Prostate gland (tissue), 2 donors: ENCODE results near the gene ADPRHL1. TPM values are rescaled to one million over a fixed set of nuclear protein-coding genes. Genes with fewer than 3 reads are reported as not detected.

Experiments
- DNase-seq: peaks from one replicate; pipeline ENCODE4 v3.0.0-alpha.2; 2019; ENCODE audit warnings: low spot score
- H3K27ac ChIP-seq, 2 donors: fragments of 200-600 bp; sonication (generic); 2 replicates each; pipeline ENCODE4 v1.5.1; 2017 to 2019
- H3K27me3 ChIP-seq: fragments of 200-600 bp; sonication (generic); replicated peaks from 2 replicates; pipeline ENCODE4 v1.5.1; 2019; ENCODE audit not compliant: insufficient read depth
- H3K36me3 ChIP-seq, 2 donors: fragments of 200-600 bp; sonication (generic); 1 replicate in 1 of 2; 2 replicates in 1 of 2; pipeline versions ENCODE4 v1.5.1 to v1.8.1; 2017 to 2019
- H3K4me1 ChIP-seq: fragments of 200-600 bp; sonication (generic); replicated peaks from 2 replicates; pipeline ENCODE4 v1.5.1; 2019
- H3K4me3 ChIP-seq, 2 donors: fragments of 200-600 bp; sonication (generic); 2 replicates each; pipeline ENCODE4 v1.5.1; 2017 to 2019
- H3K9me3 ChIP-seq: fragments of 200-600 bp; sonication (generic); 2 replicates; pipeline ENCODE4 v1.5.1; 2017
- POLR2A ChIP-seq: fragments of 450-650 bp; IDR thresholded peaks from one replicate; pipeline ENCODE4 v1.6.1; 2016; ENCODE audit warnings: antibody characterized with exemption, mild to moderate bottlenecking
- POLR2AphosphoS5 ChIP-seq: sonication (generic); formaldehyde crosslinking; IDR thresholded peaks from one replicate; pipeline ENCODE4 v1.6.1; 2017; ENCODE audit warnings: antibody characterized with exemption
- WGBS: methylation state at CpG from one replicate; pipeline ENCODE4 v1.1.5; 2018; 5-methylcytosine and 5-hydroxymethylcytosine counted together
- intact Hi-C: fragments of 100-400 bp; cut with DNase I; formaldehyde crosslinking; loops from one replicate; pipeline ENCODE4 v1.14.2; 2022
- total RNA-seq, 2 donors: library from RNA; depleted of rRNA; stranded (reverse); fragments of >200 nt; gene quantifications; one replicate each; pipeline ENCODE4 v1.1.0, GENCODE V29; 2016
- TF ChIP-seq, protein P1 (sequence below), 4 experiments: fragments of 200-600 bp in 2 of 4; fragments of 450-650 bp in 2 of 4; sonication (generic) in 2 of 4; IDR thresholded peaks; 1 replicate in 3 of 4; 2 replicates in 1 of 4; pipeline ENCODE4 v1.5.1; 2016 to 2019; ENCODE audit warnings: antibody characterized with exemption in 4 of 4, mild to moderate bottlenecking in 2 of 4, moderate library complexity in 2 of 4

Gene ADPRHL1
- total RNA-seq, 2 donors from 2014 or later = 3.7 to 3.9 TPM

- Histone ChIP-seq H3K4me3 (no peak overlapping the region), H3K9me3 (no peaks in the 10 kb centered on the region), H3K4me1 (no peaks in the 10 kb centered on the region), H3K27ac (no peak overlapping the region), H3K36me3 (no peaks in the 10 kb centered on the region), H3K27me3 (no peaks in the 10 kb centered on the region)
- TF ChIP-seq POLR2A (no peak), POLR2AphosphoS5 (no peak)
- TF ChIP-seq, protein P1, sequence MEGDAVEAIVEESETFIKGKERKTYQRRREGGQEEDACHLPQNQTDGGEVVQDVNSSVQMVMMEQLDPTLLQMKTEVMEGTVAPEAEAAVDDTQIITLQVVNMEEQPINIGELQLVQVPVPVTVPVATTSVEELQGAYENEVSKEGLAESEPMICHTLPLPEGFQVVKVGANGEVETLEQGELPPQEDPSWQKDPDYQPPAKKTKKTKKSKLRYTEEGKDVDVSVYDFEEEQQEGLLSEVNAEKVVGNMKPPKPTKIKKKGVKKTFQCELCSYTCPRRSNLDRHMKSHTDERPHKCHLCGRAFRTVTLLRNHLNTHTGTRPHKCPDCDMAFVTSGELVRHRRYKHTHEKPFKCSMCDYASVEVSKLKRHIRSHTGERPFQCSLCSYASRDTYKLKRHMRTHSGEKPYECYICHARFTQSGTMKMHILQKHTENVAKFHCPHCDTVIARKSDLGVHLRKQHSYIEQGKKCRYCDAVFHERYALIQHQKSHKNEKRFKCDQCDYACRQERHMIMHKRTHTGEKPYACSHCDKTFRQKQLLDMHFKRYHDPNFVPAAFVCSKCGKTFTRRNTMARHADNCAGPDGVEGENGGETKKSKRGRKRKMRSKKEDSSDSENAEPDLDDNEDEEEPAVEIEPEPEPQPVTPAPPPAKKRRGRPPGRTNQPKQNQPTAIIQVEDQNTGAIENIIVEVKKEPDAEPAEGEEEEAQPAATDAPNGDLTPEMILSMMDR (IDR thresholded peaks at IDR 0.05) = no peak
- no peak for DNase-seq
- intact Hi-C loops = no loop called here
- whole genome bisulfite sequencing = 89% methylated on average over 5 of the region's 5 CpGs
These were observed 95.8 kb downstream of the ADPRHL1 start for GRCh38 chr13:113357529-113357928.

- H3K9me3 ChIP-seq = no peaks in the 10 kb centered on the region
- H3K4me3 ChIP-seq = no peak overlapping the region
- no peak overlapping the region for H3K27ac ChIP-seq
- no peaks in the 10 kb centered on the region for H3K27me3 ChIP-seq
- TF ChIP-seq POLR2AphosphoS5 (no peak), POLR2A (no peak)
- TF ChIP-seq, protein P1 (IDR thresholded peaks at IDR 0.05) = no peak
- no peaks in the 10 kb centered on the region for H3K4me1 ChIP-seq
- intact Hi-C loops = no loop called here
- 64% methylated on average over 4 of the region's 4 CpGs for WGBS
- DNase-seq = no peak
- H3K36me3 ChIP-seq = no peaks in the 10 kb centered on the region
These were observed 96.7 kb downstream of the ADPRHL1 start for GRCh38 chr13:113356596-113356995.

DNA sequence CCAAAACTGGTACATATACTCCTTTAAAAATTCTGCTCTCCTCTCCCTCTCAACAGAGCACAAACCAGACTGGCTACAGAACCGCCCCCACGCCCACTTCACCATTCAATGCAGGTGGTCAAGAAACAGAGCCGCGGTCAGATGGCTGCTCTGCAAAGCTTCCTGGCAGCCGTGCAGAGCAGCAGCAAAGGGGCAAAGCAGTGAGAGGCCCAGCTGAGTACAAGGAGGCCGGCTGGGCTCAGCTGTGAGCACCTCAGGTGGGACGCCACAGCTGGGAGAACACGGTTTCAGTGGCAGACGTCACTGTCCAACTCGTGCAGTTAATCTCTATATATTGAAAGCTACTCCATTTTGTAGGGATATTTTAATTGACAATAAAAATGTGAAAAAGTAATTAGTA, 97.7 kb downstream of the ADPRHL1 start:
- intact Hi-C loops = no loop called here
- H3K27me3 ChIP-seq = no peaks in the 10 kb centered on the region
- H3K9me3 ChIP-seq = no peaks in the 10 kb centered on the region
- H3K36me3 ChIP-seq = no peaks in the 10 kb centered on the region
- no peak overlapping the region for H3K4me3 ChIP-seq
- TF ChIP-seq POLR2AphosphoS5 = no peak
- TF ChIP-seq POLR2A = no peak
- TF ChIP-seq, protein P1 (IDR thresholded peaks at IDR 0.05) = no peak
- H3K27ac ChIP-seq = no peak overlapping the region
- DNase-seq = no peak
- no peaks in the 10 kb centered on the region for H3K4me1 ChIP-seq
- WGBS = 84% methylated on average over 10 of the region's 10 CpGs

GRCh38 chr13:113354831-113355610, 98.3 kb downstream of the ADPRHL1 start:
- no peaks in the 10 kb centered on the region for H3K4me1 ChIP-seq
- DNase-seq = no peak
- H3K4me3 ChIP-seq = no peak overlapping the region
- WGBS = 95% methylated on average over 41 of the region's 41 CpGs
- no peaks in the 10 kb centered on the region for H3K36me3 ChIP-seq
- intact Hi-C loops = no loop called here
- H3K9me3 ChIP-seq = no peaks in the 10 kb centered on the region
- TF ChIP-seq POLR2A (no peak), POLR2AphosphoS5 (no peak)
- TF ChIP-seq, protein P1 (IDR thresholded peaks at IDR 0.05) = no peak
- H3K27me3 ChIP-seq = no peaks in the 10 kb centered on the region
- H3K27ac ChIP-seq = no peak overlapping the region

DNA sequence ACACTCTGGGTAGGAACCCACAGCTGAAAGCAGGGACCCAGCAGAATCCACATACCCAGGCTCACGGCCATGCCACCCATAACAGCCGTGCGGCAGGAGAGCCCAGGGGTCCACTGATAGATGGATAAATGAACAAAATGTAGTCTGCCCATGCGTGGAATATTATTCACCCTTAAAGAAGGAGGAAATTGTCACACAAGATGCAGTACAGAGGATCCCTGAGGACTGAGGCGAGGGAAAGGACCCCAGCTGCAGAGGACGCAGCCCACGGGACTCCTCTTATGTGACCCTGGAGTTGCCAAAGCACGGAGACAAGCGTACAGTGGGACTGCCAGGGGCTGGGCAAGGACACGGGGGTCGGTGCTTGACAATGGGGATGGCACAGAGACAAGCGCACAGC, 100.0 kb downstream of the ADPRHL1 start:
- Histone ChIP-seq H3K27me3 (no peaks in the 10 kb centered on the region), H3K27ac (no peak overlapping the region), H3K36me3 (no peaks in the 10 kb centered on the region), H3K4me1 (no peaks in the 10 kb centered on the region), H3K4me3 (no peak overlapping the region), H3K9me3 (no peaks in the 10 kb centered on the region)
- intact Hi-C loops = no loop called here
- 89% methylated on average over 12 of the region's 12 CpGs for WGBS
- DNase-seq = no peak
- TF ChIP-seq POLR2AphosphoS5 (no peak), POLR2A (no peak)
- TF ChIP-seq, protein P1 (IDR thresholded peaks at IDR 0.05) = no peak
